GM12878 (cell line): ENCODE results near the gene POLRMT. TPM values are rescaled to one million over a fixed set of nuclear protein-coding genes. Genes with fewer than 3 reads are reported as not detected.

Source experiments
- CHD2 ChIP-seq: IDR thresholded peaks from 2 replicates; pipeline ENCODE4 v1.6.1; 2011; ENCODE audit warnings: low read depth, low read length, improper control_type of control experiment, borderline replicate concordance
- CREM ChIP-seq: IDR thresholded peaks from 2 replicates; pipeline ENCODE4 v1.6.1; 2014; ENCODE audit warnings: antibody characterized with exemption, low read depth
- CUX1 ChIP-seq: IDR thresholded peaks from 2 replicates; pipeline ENCODE4 v1.6.1; 2012; ENCODE audit warnings: improper control_type of control experiment, low read depth, low read length; ENCODE audit not compliant: insufficient replicate concordance
- EGR1 ChIP-seq, 2 experiments: IDR thresholded peaks; 1 replicate in 1 of 2; 2 replicates in 1 of 2; pipeline ENCODE4 v1.6.1; 2011 to 2012; ENCODE audit warnings: low read depth in 2 of 2, low read length in 2 of 2, borderline replicate concordance in 1 of 2, mild to moderate bottlenecking in 1 of 2, moderate library complexity in 1 of 2
- ELK1 ChIP-seq: IDR thresholded peaks from 2 replicates; pipeline ENCODE4 v1.6.1; 2012; ENCODE audit warnings: low read depth, low read length, improper control_type of control experiment
- GABPA ChIP-seq: IDR thresholded peaks from 2 replicates; pipeline ENCODE4 v1.6.1; 2014; ENCODE audit warnings: antibody characterized with exemption, low read depth, mild to moderate bottlenecking, inconsistent platforms
- HDGF ChIP-seq: fragments of 450-650 bp; IDR thresholded peaks from 2 replicates; pipeline ENCODE4 v1.6.1; 2016; ENCODE audit warnings: antibody characterized with exemption
- IKZF1 ChIP-seq: fragments of 450-650 bp; conservative IDR thresholded peaks from 2 replicates; pipeline ENCODE4 v1.6.1; 2017; ENCODE audit warnings: antibody characterized with exemption, mild to moderate bottlenecking
- LARP7 ChIP-seq: fragments of 450-650 bp; IDR thresholded peaks from 2 replicates; pipeline ENCODE4 v1.6.1; 2017; ENCODE audit warnings: mild to moderate bottlenecking
- MEF2B ChIP-seq: fragments of 450-650 bp; IDR thresholded peaks from 2 replicates; pipeline ENCODE4 v1.6.1; 2018; ENCODE audit warnings: mild to moderate bottlenecking, moderate library complexity; ENCODE audit not compliant: partially characterized antibody, poor library complexity, severe bottlenecking
- NR2C1 ChIP-seq: fragments of 450-650 bp; IDR thresholded peaks from 2 replicates; pipeline ENCODE4 v1.6.1; 2017; ENCODE audit warnings: antibody characterized with exemption, mild to moderate bottlenecking, moderate library complexity
- NR2F1 ChIP-seq: fragments of 450-650 bp; conservative IDR thresholded peaks from 2 replicates; pipeline ENCODE4 v1.6.1; 2017; ENCODE audit warnings: mild to moderate bottlenecking
- PKNOX1 ChIP-seq: fragments of 450-650 bp; IDR thresholded peaks from 2 replicates; pipeline ENCODE4 v1.6.1; 2016; ENCODE audit warnings: mild to moderate bottlenecking
- POLR2A ChIP-seq: IDR thresholded peaks from 2 replicates; pipeline ENCODE4 v1.6.1; 2011; ENCODE audit warnings: low read depth, mild to moderate bottlenecking, low read length
- SRF ChIP-seq, 2 experiments: IDR thresholded peaks; 2 replicates each; pipeline ENCODE4 v1.6.1; 2011; ENCODE audit warnings: low read depth in 2 of 2, low read length in 2 of 2, mild to moderate bottlenecking in 1 of 2, moderate library complexity in 1 of 2
- ZNF687 ChIP-seq: fragments of 450-650 bp; IDR thresholded peaks from 2 replicates; pipeline ENCODE4 v1.6.1; 2017; ENCODE audit warnings: mild to moderate bottlenecking, moderate library complexity
- polyA plus RNA-seq, 11 experiments: library from polyadenylated mRNA; depleted of rRNA in 4 of 11; unstranded in 6 of 11; stranded (reverse) in 5 of 11; fragments of >200 nt; fragmentation: Nextera tagmentation in 4 of 11; fragmentation: Illumina TruSeq in 1 of 11; extraction: Ambion mirVana in 4 of 11; extraction: Trizol in 1 of 11; gene quantifications; 1 replicate in 1 of 11; 2 replicates in 10 of 11; pipeline versions ENCODE4 v1.2.1 to v1.2.3, GENCODE V29; 2011 to 2016; ENCODE audit warnings: inconsistent platforms in 2 of 11, missing spikeins in 2 of 11, low read depth in 1 of 11
- total RNA-seq, 4 experiments: library from RNA; depleted of rRNA in 3 of 4; stranded (reverse); fragments of >200 nt in 3 of 4; fragmentation: Illumina TruSeq in 1 of 4; extraction: Trizol in 1 of 4; gene quantifications; 2 replicates each; pipeline versions ENCODE4 v1.2.1 to v1.2.3, GENCODE V29; 2013 to 2021

The POLRMT gene
- total and polyA plus RNA-seq, 10 of the 15 experiments (the other 5 are each of a cell fraction or from before 2014, with no cell fraction given) = 9.9 to 57.6 (median 34.6) TPM

GRCh38 chr19:610801-611480, 22.4 kb downstream of the POLRMT start (continued):
- TF ChIP-seq ZNF687 = peak; percentile 39; the same call in 1 of the 2 replicates
- 0 out of 2 replicates have a peak, but pooled peaks have one; percentile 10 for TF ChIP-seq CREM
- peak in 1 of 2 experiments; percentile 53; a peak in 1 of 3 replicates for TF ChIP-seq EGR1 (IDR thresholded peaks at IDR 0.05; ENCODE audit: borderline replicate concordance in 1 of 2, low read depth in 2 of 2, low read length in 2 of 2)
- TF ChIP-seq POLR2A = peak; percentile 58; the same call in 1 of the 2 replicates
- TF ChIP-seq ELK1 = 0 out of 2 replicates have a peak, but pooled peaks have one; percentile 35
- peak; percentile 50; the same call in 1 of the 2 replicates for TF ChIP-seq HDGF
- peak; percentile 74; the same call in 1 of the 2 replicates for TF ChIP-seq GABPA
- peak; percentile 61 for TF ChIP-seq MEF2B
- TF ChIP-seq CHD2 = no peak
- no peak for TF ChIP-seq CUX1
- TF ChIP-seq SRF (IDR thresholded peaks at IDR 0.05; ENCODE audit: low read depth in 2 of 2, low read length in 2 of 2) = peak; percentile 52 to 80; a peak in 3 of 4 replicates
- peak; percentile 85 for TF ChIP-seq NR2F1
- TF ChIP-seq IKZF1 = peak; percentile 65; the same call in 1 of the 2 replicates
- TF ChIP-seq PKNOX1 = 0 out of 2 replicates have a peak, but pooled peaks have one; percentile 11
- TF ChIP-seq NR2C1 = peak; percentile 71
- peak; percentile 60; the same call in 1 of the 2 replicates for TF ChIP-seq LARP7
